Activated CD8-positive, alpha-beta memory T cell treated with anti-CD3 and anti-CD28 coated beads for 1 hour (primary cell): ENCODE results near the gene TSPAN2.

Experiments used
- DNase-seq, 2 donors: peaks; one replicate each; pipeline ENCODE4 v3.0.0-alpha.2; 2020; ENCODE audit warnings: low read depth in 1 of 2; ENCODE audit errors: extremely low read depth in 1 of 2

TSPAN2 gene

GRCh38 chr1:115114308-115114707, 25.0 kb upstream of the TSPAN2 start:
- DNase-seq = no peak

- no peak for DNase-seq
These were observed 24.5 kb upstream of the TSPAN2 start for GRCh38 chr1:115113766-115114165.

DNA sequence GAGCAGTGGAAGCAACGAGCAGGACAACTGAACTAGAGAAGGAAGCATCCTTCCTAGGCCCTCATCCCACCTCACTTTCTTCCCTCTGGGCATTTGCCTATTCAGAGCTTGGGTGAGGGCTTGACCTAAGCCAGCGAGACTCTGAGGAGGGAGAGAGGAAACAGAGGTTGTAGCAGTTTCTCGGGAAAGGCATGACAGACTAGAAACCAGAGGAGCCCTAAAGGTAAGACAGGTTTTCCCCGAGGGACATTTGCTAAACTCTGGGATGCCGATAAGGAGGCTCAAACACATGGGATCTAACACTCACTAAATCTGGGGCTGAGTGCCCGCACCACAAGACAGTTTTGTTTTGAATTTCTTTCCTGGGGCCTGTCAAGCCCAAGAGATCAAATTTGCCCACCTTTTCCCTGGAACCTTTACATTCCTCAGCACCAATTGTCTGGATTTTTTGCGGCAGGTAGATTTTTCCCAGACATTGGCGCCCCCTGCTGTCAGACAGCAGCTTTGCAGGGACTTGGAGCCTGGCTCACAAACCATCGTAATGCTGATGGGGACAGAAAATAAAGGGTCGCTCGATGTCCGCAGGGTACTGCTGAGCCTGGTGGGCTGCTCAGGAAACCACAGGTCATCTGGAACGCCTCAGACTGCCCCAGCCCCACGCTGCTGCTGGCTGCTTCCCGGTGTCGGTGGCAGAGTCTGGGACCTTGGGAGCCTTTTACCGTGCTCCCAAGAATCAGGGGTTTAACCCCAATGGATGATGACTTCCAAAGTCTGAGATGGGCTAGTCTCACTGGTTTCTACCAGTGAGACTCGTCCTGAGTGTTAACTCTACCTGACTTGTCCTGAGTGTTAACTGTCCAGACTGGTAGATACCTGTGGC, 23.4 kb upstream of the TSPAN2 start:
- peak; percentile 20 to 37 for DNase-seq

DNA sequence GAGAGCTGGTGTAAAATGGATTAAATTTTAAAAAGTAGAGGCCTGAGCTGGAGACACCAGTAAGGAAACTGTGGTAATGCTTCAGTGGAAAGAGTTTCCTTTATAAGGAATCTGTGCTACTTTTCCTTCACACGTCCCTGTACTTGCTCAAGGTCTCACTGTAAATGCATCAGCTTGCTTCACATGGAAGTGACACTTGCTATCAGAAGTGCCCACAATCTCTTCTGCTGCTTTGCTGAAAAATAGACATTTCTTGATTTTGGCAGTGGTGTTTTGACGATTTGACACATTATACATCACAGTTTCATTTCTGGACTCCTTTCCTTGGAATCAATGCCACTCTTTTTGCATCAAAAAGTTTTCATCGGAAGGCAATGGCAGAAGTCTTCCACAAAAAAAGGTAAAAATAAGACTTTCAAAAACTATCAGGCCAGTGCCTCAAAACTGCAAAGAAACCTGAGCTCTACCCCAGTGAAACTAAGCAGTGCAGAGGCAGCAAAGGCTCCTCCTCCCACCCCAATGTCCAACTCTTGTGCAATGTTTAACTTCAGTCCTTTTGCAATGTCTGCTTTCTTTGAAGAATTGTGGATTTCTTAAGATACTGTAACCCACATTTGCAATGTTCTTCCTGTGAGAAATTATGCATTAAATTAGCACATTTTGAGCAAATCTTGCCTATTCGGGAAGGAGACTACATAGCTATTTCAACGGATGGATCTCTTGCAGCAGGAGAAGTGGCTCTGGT, 18.4 kb upstream of the TSPAN2 start:
- no peak for DNase-seq

GRCh38 chr1:115105831-115106230, 16.5 kb upstream of the TSPAN2 start:
- no peak for DNase-seq

GRCh38 chr1:115099693-115100050, 10.4 kb upstream of the TSPAN2 start:
- DNase-seq = no peak

DNA sequence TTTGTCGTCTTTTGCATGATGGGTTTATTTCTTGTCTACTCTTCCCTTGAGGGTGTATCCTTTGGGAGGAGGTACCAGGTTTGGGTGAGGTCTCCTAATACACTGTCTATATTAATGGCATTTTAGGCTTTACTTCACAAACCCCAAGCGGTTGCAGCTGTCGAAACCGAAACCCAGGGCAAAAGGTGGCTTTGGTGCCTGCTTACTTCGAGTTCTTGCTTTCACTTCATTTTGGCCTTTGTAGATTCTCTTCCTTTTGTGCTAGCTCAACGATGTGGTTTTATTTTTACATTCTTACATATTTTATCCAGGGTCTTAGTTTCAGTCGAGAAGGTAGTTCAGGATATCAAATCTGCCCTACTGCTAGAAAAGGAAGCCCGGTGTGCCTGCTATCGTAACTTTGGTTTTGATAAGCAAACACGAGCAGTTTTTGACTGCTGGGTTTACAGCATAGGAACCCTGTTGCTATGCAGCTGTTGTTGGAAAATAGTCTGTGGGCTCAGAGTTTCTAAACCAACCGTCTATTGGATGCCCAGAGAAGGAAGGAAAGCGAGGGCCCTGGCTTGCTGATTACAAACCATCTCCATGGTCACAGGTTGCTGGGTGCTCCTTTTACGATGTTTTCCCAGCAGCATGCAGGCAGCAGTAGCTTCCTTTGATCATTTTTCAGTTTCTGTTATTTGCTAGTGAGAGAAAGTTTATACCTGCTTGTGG, 9.8 kb upstream of the TSPAN2 start:
- peak; percentile 42 to 63 for DNase-seq

DNA sequence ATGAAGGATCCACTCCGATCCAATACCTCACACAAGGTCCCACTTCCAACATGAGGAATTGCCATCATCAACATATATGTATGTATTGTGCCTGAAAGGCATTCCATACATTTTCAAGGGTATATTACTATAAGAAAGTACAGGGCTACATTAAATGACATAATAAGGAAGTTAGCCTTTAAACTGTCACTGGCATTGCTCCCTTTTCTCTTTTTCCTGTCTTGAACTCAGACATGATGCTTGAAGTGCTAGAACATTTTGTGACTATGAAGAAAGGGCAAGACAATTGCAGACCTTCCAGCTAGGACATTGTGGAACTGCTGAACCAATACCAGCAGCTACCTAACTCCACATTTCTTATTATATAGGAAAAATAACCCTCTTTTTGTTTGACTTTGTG, 2.9 kb upstream of the TSPAN2 start:
- no peak for DNase-seq

DNA sequence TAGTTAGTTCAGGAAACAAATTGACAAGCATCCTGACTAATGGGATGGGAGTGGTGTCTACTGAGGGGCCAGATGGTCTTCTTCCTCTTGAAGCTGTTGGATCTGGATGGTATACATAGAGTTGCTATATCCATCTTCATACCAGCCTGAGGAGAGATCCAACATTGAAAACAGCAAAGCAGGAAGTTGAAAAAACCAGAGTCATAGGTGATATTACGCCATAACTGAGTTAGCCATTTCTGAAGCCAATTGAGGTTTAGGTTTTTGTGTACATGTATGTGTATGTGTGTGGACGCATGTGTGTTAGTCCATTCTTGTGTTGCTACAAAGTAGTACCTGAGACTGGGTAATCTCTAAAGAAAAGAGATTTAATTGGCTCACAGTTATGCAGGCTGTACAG, 2.3 kb upstream of the TSPAN2 start:
- DNase-seq = no peak

GRCh38 chr1:115090956-115091355, 1.7 kb upstream of the TSPAN2 start:
- no peak for DNase-seq

- no peak for DNase-seq
These were observed 1.2 kb upstream of the TSPAN2 start for GRCh38 chr1:115090540-115090939.

DNA sequence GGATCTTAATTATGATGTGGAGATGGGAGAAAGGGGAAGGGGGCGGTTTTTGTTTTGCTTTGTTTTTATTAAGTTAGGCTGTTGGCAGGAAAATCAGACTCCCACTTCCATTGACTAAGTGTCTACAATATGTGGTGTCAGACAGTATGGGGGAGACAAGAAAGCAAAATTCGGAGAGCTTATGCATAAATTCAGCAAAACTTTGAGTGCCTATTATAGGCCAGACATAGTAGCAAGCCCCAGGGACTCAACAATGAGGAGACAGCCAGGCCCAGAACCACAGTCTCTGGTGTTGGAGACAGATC, 835 bp upstream of the TSPAN2 start:
- no peak for DNase-seq

GRCh38 chr1:115088871-115089419, 358 bp downstream of the TSPAN2 start:
- no peak for DNase-seq

DNA sequence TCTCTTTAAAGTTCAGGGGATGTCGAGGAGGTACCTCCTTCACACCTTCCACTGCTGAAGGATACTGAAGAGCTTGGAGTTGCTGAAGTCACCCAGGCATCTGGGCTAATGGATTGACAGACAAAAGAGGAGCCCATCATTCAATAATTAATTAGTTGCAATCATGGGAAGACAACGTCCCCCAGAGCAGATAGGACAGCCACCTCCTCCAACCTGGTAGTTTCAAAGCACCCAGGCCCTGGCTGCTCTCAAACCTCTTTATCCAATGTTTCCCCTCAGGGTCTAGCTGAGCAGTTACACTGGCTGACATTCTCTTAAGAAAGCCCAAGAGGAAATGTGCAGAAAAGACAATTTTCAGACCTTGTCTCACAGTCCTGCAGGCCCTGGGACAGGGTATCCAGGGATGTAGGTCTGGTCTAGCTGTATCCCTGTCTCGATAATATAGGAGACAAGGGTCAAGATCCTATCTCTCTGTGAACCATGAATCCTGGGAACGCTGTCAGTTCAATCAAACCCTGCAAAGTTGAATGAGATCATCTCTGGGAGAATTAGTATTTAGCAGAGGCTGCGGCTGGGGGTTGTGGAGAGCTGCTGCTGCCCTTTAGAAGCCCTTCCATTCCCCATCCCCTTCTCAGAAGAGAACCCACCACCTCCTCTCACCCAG, 1.1 kb downstream of the TSPAN2 start:
- DNase-seq = no peak

- no peak for DNase-seq
These were observed 3.0 kb downstream of the TSPAN2 start for GRCh38 chr1:115086176-115086830.

GRCh38 chr1:115084902-115085511, 4.3 kb downstream of the TSPAN2 start:
- DNase-seq = no peak

GRCh38 chr1:115082949-115083348, 6.4 kb downstream of the TSPAN2 start:
- DNase-seq = no peak

DNA sequence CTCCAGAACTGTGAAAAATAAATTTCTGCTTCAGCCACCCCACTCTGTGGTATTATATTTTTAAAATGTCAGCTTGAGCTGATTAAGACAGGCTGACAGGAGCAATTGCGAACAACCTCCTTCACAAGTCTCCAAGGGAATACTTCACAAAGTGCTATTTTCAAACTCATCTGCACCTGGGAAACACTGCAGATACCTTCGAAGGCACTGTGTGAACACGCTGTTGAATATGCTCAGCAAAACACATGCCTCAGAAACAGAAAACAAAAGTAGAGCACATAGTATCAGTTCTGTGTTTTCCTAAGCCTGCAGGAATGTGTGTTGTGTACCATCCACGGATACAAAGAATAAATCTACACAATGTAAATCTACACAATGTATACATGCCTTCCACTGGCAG, 10.6 kb downstream of the TSPAN2 start:
- DNase-seq = no peak

GRCh38 chr1:115077984-115078330, 11.3 kb downstream of the TSPAN2 start:
- no peak for DNase-seq

GRCh38 chr1:115077286-115077983, 11.9 kb downstream of the TSPAN2 start:
- DNase-seq = no peak
